HG03442 (cell line): Measurements from ENCODE around the gene LSS.
"Not testable (repeated sequence)": the region's sequence is repeated elsewhere in the genome, so short reads cannot be mapped to it uniquely, and the experiment has no call there.

Experiments used
- ATAC-seq: cut with Tn5 transposase; IDR thresholded peaks from one replicate; pipeline ENCODE4 v1.9.1; 2021; ENCODE audit warnings: mild to moderate bottlenecking, moderate library complexity; ENCODE audit not compliant: unreplicated experiment

The LSS gene

DNA sequence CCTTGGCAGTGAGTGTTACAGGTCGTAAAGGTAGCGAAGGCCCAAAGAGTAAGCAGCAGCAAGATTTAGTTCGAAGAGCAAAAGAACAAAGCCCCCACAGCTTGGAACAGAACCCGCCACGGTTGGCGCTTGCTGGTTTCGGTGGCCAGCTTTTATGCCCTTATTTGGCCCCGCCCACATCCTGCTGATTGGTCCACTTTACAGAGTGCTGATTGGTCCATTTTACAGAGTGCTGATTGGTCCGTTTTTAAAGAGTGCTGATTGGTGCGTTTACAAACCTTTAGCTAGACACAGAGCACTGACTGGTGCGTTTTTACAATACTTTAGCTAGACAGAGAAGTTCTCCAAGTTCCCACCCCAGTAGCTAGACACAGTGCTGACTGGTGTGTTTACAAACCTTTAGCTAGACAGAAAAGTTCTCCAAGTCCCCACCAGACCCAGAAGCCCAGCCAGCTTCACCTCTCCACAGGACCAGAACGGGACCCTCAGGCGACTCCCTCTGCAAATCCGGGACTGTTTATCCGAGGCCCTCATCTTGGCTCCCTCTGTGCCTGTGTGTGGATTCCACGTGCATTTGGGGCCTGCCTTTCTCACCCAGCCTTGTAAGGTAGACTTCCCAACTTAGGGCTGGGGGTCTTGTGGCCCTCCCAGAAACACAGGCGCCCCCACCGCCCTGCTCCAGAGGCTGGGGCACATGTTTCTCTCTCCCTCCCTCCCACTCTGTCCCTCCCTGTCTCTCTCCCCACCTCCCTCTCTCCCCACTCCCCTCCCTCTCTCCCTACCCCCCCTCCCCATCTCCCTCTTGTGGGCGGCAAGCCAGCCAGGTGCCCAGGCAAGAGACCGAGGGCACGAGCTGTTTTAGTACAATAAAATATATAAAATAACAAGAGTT is 85.7 kb downstream of the LSS start:
- no peak for ATAC-seq

DNA sequence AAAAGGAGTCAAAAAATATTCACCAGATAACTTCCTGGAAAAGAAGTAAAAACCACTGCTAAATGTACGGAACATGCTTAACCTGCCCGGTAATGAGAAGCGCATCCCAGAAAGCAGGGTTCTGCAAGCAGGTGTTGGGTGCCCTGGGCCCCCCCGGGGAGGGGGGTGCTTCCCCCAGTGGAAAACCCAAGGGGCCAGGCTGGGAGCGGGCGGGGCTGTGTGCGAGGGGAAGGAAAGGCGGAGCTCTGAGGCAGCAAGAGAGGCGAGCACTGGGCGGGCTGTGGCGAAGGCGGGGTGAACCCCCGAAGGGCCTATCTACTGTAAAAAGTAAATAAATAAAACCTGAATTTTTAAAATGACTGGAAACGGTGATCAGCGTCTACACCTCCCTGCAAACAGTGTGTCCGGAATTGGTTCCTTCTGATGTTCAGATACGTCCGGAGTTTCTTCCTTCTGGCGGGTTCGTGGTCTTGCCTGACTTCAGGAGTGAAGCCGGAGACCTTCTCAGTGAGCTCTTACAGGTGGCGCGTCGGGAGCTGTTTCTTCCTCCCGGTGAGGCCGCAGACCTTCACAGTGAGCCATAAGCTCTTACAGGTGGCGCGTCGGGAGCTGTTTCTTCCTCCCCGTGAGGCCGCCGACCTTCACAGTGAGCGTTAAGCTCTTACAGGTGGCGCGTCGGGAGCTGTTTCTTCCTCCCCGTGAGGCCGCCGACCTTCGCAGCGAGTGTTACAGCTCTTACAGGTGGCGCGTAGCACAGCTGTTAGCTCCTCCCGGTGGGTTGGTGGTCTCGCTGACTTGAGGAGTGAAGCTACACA is 86.6 kb downstream of the LSS start:
- no peak for ATAC-seq

DNA sequence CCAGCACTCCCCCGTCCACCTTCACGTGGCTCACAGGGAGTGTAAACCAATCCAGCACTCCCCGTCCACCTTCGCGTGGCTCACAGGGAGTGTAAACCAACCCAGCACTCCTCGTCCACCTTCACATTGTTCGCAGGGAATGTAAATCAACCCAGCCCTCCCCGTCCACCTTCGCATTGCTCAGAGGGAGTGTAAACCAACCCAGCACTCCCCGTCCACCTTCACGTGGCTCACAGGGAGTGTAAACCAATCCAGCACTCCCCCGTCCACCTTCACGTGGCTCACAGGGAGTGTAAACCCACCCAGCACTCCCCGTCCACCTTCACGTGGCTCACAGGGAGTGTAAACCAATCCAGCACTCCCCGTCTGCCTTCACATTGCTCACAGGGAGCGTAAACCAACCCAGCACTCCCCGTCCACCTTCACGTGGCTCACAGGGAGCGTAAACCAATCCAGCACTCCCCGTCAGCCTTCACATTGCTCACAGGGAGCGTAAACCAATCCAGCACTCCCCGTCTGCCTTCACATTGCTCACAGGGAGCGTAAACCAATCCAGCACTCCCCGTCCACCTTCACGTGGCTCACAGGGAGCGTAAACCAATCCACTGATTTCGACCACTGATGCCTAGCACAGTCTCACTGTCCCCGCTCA is 88.1 kb downstream of the LSS start:
- not testable (repeated sequence) for ATAC-seq

DNA sequence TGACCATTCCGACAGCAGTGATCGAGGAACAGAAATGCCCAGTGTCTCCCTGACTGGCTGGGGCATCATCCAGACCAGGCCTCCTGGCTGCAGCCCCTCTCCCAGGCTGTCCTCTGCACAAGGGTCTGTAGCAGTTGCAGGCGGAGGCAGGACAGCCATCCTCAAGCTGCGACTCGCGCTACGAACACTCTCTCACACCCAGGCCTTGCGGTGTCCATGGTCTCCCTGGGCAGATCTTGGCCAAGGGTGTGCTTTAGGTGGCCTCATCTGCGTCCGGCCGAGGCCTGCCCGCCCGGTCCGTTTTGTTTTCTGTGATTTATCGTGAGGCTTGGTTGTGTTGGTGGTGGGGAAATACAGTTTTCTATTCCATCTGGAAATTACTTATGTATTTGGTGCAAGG is 88.9 kb downstream of the LSS start:
- no peak for ATAC-seq

DNA sequence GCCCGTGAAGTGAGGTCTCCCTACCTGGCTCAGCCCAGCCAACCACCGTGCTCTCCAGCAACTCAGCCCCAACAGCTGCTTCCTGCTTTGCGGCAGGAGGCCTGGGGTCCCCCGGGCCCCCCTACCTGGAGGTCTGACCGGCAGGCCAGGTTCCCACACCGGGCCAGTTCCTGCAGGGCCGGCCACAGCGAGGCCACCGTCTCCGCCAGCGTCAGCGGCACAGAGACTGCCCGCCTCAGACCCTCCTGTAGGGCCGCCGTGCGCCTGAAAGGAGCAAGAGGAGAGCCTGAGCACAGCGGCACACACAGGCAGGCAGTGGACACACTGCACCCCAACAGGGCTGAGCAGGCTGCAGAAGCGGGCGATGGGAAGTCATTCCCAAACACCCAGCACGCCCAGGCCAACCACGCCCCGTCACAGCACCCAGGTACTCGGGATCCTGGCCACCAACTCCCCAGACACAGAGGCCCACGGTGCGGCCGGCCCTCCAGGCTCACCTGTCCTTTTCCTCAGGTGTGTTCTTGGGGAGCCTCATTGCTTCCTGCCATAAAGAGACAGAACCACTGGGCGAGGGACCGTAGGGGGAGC is 90.1 kb downstream of the LSS start:
- no peak for ATAC-seq
